HG03575 (cell line): ENCODE measurements around the gene NLGN3.

Experiments
- ATAC-seq: cut with Tn5 transposase; IDR thresholded peaks from one replicate; pipeline ENCODE4 v1.9.1; 2021; ENCODE audit not compliant: unreplicated experiment, insufficient number of reproducible peaks, low FRiP score; ENCODE audit errors: extremely low read depth

The NLGN3 gene

DNA sequence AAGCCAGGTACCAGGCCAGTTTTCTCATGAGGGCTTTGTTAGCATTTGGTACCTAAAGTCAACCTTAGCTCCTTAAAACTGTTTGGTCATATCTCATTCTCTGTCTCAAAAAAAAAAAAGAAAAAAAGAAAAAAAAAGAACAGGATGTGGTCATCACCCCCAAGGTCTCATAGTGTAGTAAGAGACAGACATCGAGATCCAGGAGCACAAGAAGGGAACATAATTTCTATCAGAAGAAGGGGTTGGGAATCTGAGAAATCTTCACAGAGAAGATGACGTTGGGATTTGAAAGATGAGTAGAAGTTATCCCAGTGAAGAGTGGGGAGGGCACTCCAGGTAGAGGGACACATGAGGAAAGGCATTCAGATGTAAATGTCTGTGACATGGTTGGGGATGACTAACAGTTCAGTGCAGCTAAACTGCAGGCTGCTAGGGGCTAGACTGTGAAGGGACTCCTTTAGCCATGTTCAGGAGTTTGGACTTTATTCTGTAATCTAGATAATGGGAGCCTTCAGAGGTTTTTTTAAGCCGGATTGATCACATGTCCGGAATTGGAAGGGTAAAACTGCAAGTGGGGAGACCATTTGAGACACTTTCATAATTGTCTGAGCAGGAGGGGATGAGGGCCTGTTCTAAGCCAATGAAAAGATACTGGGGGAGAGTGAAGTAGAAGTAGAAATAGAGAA, 51.5 kb downstream of the NLGN3 start:
- no peak for ATAC-seq

DNA sequence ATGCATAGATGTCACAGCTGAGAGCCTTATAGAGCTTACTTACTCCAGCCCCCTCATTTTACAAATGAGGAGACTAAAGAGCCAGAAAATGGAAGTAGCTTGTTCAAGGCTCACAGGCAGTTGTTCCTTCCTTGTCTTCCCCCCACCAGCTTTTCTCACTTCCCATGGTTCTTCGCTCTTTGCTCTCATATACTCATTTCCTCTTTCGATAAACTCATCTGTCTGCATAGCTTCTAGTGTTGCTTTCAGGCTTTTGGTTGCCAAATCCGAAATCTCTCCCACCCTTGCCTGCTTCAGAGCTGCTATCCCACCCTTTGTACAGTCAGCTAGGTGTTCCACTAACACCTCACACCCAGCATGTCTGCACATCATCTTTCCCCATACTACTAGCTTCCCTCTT, 53.4 kb downstream of the NLGN3 start:
- peak; percentile 60 for ATAC-seq

DNA sequence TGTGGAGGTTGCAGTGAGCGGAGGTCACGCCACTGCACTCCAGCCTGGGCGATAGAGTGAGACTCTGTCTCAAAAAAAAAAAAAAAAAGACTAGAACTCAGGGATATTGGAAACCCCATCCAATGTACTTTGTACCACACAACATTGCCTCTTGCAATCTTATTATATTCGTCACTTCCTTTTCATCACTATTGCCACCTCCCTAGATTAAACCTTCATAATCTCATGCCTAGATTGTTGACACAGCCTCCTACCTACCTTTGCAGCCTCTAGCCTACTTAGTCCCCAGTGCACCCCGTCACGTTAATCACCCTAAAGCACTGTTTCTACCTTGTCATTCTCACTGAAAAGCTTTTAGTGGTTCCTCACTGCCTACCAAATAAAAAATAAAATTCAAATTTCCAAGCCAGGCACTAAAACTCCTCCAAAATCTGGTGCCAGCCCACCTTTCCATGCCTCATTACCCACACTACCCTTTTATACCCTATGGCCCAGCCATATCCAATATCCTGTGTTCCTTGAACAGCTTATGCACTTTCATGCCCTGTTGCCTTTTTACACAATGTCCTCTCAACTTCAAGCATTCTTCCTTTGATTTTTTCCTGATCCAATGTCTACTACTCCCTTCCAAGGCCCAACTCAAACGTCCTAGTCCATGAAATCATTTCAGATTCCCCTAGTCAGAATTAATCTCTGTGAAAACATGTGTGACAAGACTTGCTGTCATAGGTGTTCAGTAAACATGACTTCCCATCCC, 54.8 kb downstream of the NLGN3 start:
- ATAC-seq, result no peak

DNA sequence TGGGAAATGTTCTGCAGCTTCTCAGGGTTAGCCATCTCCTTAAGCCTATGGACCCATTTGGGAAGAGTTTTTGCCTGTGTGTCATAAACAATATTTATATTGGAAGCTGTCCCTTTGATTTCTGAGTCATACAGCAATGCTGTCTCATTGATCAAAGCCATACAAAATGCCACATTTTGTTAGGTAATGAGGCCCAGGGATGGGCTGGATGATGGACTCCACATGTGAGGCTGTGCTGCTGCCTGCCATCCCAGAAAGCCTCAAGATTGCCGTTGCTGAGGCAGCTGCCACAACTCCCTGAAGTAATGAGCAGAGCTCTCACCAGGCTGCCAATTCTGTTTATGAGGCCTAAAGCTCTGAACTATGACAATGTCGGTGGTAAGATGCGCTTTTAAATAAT, 66.2 kb downstream of the NLGN3 start:
- no peak for ATAC-seq

DNA sequence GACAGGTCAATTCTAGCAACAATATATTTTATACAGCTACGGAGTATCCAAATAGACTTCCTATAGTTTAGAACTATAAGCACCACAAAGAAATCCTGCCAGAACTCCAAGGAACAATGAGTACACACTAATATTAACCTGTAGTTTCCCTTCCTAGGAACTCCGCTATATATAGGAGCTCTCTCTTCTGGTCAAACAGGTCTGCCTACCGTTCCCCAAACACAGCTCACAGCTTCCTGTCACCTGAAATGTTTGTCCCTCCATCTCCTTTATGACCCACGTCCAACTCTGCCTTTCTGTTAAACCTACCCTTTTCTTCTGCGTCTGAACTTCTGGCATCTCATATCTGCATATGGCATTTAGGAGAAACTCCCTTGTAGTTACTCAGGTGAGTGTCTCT, 67.9 kb downstream of the NLGN3 start:
- ATAC-seq, result no peak

DNA sequence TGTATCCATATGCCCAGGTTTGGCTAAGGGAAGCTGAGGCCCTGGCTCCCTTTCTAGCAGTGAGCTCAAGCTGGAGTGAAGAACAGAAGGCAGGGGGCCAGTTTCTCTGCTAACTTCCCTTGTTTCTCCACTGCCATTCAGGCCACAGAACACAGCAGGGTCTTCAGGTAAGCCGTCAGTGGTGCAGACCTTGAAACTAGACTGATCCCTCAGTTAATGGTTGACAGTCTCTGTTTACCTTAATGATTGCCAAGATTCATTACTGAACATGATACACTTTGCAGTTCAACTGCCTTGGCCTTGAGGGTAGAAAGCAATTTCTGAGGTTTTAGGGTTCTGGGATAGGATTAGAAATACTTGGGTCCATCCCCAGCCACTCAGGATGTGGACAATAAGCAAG, 69.5 kb downstream of the NLGN3 start:
- ATAC-seq, result no peak

DNA sequence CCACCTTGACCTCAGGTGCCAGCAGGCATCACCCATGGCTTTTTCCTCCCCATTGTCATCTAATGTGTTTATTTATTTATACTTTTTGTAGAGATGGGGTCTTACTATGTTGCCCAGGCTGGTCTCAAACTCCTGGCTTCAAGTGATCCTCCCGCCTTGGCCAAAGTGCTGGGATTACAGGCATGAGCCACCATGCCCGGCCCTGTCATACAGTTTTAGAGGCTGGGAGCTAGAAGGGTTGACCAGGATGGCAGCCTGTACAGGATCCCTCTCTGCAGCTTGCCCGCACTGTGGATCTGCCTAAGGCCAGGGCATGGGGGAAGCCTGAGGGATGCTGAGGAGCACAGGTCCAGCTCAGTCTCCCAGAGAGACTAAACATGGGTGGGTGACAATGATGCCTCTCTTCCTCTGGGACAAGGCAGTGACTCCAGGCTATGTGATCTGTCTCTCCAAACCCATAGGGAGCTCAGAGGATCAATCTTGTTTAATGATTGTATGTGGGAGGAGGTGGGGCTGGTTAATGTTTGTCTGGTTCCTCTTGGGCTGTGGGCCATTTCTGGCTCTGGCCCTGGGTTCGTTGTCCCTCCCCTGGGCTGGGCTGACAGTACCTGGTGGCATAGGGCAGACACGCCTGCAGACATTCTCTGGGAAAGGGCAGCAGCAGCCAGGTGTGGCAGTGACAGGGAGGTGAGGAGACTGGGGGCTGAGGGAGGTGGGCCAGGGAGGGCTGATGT, 70.1 kb downstream of the NLGN3 start:
- ATAC-seq, result no peak

DNA sequence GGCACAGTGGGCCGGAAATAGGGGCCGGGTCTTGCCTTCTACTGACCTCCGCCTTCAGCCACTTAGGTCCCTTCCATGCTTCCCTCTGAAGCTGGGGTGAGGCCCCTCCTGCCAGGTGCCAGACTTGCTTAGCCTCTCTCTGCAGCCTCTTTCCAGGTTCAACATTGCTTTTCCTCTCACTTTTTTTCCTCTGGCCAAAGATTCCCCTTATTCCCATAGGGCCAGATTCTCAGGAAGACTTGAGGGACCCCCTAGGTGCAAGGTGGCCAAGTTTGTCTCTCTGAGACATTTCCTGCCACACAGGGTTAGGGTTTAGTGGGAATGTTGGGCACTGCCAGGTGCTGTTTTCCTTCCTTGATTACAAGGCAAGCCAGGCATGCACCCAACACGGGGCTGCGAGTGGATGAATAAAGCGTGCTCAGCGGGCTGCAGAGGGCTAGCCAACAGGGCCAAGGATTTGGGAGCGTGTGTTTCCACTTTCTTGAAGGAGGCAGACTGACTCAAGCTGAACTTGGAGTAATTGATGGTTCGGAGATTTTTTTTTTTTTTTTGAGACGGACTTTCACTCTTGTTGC, 70.8 kb downstream of the NLGN3 start:
- no peak for ATAC-seq

DNA sequence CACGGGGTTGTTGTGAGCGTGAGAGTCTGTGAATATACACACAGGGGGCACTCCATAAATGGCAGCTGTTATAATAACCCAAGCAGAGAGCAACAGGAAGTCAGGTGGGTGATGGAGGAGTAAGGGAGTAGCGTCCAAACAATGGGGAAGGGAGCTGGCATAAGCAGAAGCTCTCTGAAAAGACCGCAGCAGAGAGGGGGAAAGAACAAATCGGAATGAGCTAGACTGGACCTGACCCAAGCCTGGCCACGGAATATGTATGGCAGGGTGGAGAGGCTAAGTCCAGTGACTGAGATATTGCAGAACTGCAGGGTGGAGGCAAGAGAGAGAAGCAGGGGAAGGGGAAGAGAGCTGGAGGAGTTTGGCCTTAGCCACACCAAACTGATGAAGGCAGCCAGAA, 71.8 kb downstream of the NLGN3 start:
- ATAC-seq, result no peak

DNA sequence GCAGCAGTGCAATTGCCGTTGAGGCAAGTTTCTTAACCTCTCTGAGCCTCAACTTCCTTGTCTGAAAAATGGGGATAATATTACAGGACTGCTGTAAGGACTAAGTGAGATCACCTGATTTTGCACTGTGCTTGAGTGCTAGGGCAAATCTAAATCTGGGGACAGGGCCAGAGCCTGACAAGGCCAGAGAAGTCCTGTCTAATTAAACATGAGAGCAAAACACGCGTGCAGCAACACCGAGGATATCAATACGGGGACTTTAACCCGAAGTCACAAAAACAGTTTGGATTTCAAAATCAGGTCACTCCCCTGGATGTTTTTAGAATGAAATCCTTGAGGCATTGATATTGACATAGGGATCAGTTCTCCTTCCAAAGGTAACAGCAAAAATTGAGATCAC, 72.7 kb downstream of the NLGN3 start:
- ATAC-seq, result no peak
